Right lobe of liver (tissue), 4 donors: ENCODE results near the gene PTCD3.

Experiments
- CTCF ChIP-seq, 4 donors: fragments of 200-600 bp in 3 of 4; fragments of 450-650 bp in 1 of 4; IDR thresholded peaks; one replicate each; pipeline versions ENCODE4 v1.5.1 to v1.8.0; 2016 to 2022; ENCODE audit warnings: antibody characterized with exemption in 4 of 4, mild to moderate bottlenecking in 2 of 4
- POLR2A ChIP-seq: fragments of 450-650 bp; IDR thresholded peaks from one replicate; pipeline ENCODE4 v1.6.1; 2017; ENCODE audit warnings: antibody characterized with exemption, mild to moderate bottlenecking
- donor health status: DM: no; HTN: no; CAD: no.
- donor health status: DM: no; HTN: no; CAD: no.
- donor health status: DM: no; HTN: yes; CAD: no.

GRCh38 chr2:86143926-86144685 lies 38.1 kb downstream of the PTCD3 start:
- TF ChIP-seq CTCF (IDR thresholded peaks at IDR 0.05) (no peak), POLR2A (no peak)
